Anterior cingulate cortex (tissue), 58 donors: Measurements from ENCODE around the gene DNAJC24.

Experiments used
- DNase-seq, 58 donors: peaks; one replicate each; lab custom pipeline; 2025; lab: John Stamatoyannopoulos, UW

DNAJC24 gene

DNA sequence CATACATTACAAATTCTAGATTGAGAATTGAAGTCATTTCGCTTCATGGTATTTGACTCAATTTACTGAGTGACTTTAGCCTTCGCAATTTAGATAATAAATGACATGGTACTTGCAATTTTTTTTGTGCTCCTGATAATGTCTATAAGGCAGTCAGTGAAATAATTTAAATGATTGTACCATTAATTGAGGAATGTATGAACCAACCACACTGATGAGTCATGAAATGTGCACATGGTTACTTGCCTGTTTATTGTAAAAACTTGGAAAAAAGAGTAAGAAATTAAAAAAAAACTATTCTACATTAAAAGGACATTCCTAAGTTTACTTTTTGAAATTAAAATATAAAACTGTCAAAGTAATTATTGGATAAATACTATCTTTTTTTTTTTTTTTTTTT is 43.3 kb downstream of the DNAJC24 start:
- DNase-seq = no peak

DNA sequence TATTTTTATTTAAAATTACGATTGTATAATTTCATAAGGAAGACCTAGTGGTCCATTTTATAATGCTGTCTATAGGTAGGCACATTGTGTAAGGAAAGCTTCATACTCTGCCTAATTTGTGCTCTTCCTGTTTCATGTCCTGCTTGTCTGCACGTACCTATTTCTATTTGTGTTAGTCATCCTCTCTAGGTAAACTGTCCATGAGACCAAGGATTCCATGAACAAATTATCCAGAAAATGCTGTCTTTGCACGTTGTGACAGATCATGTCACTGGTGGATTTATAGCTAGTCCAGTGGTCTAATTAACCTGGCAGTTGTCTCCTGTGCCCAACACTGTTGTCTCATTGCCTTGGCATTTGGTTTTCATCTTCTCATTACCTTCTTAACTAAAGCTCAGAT is 44.7 kb downstream of the DNAJC24 start:
- no peak for DNase-seq

DNA sequence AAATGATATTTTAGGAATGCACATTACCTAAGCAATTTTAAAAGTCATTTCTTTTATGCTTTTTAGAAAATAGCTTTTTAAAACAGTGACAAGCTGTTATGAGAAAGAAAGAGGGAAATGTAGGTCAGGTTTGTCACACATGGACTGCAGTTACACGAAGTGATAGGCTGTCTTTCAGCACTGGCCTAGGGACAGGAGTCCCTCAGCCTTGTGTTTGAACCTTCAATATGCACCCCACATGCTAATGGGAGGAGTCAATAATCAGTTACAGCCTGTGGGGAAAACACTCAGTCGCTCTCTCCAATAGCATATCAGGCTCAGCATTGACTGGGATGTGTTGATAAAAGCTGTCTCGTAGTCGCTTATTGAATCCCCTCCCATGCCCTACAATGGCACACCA is 45.8 kb downstream of the DNAJC24 start:
- no peak for DNase-seq

DNA sequence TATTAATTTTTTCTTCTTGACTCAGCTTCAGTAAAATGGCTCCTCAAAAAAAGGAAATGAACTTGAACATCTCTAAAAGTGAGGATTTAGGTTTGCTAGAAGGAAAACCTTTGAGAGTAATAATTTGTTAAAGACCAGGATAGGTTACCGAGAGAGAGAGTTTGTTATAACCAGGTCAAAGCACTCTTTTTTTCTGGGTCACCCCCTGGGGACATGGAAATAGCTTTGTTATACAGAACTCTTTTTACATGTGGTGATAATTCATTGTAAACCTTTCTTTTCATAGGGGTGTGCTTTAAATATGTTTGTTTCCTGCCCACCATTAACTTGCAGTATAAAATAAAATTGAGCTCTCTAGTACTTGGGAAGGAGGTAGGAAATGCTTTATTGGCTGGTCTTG is 47.7 kb downstream of the DNAJC24 start:
- no peak for DNase-seq

GRCh38 chr11:31417816-31418215 is 48.2 kb downstream of the DNAJC24 start:
- DNase-seq = no peak

DNA sequence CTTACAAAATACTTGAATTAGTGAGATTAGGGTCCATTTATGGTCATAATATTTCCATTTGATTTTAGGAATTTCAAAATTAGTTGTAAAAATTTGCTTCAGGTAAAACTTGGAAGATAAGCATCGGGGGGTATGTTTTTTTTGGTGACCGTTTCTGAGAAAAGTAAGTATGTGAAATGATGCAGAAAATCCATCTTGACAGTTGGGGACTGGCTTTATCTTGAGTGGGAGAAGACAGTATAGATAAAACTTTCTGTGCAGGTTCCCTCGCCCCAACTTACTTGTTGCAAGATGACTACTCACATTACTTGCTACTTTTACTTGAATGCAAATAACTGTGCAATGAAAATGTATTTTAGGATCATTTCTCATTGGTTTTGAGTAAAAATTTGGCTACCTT is 49.5 kb downstream of the DNAJC24 start:
- no peak for DNase-seq

DNA sequence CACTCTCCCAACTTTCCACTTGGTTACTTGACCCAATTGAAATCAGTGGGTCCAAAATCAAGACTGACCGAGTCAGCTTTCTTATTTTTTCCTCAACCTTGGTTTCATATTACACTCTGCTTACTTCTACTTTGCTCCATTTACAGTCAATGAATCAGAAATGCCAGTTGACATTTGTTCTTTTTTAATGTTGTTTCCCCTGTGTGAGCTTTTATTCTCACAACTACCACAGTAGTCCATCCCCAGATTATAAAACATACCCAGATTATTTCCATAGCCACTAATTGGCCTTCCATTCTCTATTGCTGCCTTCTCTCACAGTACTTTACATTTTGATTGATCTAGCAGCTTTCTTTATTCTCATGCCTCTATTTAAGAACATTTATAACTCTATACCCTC is 50.0 kb downstream of the DNAJC24 start:
- DNase-seq = no peak

GRCh38 chr11:31421820-31422219 is 52.2 kb downstream of the DNAJC24 start:
- DNase-seq = peak in 1 of 58 donors; percentile 10

DNA sequence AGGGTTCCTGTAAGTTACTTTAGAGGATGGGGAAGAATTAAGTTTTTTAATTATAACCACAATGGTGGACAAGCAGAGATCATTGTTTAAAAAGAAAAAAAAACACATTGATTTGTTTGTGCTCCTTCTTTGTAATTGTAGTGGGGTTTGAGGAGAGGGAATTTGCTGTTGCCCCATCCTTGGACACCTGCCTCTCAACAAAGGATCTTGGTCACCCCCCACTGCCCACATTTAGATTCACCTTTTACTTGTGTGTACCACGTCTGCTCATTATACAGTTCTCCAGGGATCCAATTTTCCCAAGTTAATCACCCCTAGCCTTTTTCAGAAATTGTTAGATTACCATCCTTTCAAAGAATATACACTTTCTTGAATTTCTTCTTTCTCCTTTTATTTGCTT is 53.0 kb downstream of the DNAJC24 start:
- no peak for DNase-seq

DNA sequence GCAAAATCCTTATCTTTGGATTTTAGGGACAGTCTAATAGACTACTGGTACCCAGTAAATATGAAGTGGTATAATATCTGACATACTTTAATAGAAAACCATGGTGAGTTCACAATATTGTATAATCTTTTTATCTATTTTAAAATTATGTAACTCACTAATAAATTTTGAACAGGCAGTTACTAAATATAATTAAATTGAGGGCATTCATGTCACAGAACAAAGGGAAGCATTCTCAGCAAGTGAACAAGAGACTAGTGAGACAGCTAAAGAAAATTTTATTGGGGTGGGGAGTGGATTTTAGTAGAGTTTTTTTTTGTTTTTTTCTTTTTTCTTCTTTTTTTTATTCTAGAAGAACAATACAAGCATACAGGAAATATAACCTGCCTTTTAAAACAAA is 55.0 kb downstream of the DNAJC24 start:
- DNase-seq = no peak

- no peak for DNase-seq
These were observed 64.2 kb downstream of the DNAJC24 start for GRCh38 chr11:31433851-31434250.

DNA sequence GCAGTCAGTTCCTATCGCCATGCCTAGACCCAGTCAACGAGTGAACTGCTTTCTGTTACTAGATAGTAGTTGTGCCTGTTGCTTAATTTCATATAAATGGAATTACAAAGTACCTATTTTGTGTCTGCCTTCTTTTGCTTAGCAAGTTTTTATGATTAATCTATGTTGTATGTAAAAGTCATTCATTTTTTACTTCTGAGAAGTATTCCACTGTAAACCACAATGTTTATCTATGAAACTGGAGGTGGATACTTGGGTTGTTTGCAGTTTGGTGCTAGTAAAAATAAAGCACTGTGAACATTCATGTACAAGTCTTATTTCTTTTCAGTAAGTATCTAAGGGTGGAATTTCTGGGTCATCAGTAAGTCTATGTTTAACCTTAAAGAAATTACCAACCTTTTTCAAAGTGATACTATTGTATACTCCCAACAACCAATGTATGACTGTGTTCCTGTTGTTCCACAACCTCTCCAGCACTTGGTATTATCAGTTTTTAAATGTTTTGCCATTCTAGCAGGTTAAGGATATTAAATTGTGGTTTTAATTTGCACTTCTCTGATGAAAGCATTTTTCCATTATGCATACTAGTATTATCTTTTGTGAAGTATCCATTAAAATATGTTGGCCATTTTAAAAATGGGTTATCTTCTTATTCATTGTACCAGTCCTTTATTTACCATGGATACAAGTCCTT is 68.2 kb downstream of the DNAJC24 start:
- DNase-seq = no peak

DNA sequence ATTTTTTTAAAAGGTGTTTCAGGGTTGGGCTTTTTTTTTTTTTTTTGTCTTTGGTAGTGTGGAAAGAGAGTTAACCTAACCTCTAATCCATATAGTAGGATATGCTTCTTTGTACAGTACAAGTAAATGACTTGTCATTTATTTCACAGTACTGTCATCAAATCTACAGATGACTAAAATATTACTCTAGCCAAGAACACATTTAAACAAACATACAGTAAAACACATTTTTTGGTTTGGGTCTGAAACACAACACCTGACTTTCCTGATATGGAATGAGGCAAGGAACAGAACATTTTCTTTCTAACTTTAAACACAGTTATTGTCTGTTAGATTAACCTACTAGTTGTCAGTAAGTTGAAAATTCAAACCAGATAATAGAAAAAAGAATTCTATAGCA is 71.6 kb downstream of the DNAJC24 start:
- DNase-seq = no peak

DNA sequence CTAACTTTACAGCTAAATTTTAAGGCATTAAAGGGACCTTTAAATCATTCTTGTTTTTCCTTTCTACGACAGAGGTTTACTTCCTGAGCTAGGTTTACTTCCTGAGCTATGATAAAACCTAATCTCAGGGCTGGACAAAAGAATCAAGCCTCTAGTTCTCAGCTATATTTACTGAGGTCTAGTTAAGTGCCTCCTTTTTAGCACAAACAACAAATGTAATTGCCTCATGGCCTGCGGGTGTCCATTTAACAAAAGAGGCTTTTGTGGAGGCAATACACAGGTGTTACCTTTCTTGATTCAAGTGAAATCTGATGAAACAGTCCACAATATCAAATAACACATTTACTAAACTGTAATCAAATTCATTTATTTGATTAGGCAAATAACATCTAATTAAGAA is 72.4 kb downstream of the DNAJC24 start:
- DNase-seq = no peak

DNA sequence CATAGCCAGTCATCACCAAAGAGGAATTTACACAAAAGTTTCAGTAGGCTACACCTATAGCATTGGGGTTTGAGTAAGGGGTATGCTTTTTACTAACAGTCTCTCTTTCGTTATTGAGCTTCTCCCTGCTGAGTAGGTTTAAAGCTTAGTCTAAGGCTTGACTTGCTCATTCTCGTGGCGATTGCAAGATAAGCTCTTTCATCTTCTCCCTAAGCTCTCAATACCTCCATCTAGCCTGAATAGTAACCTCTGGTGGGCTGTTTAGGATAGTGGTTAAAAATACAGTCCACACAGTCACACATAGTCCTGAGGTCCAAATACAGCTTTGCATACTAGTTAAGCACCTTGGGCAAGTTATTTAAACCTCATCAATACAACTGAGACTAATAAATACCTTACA is 74.1 kb downstream of the DNAJC24 start:
- DNase-seq = no peak

- DNase-seq = no peak
These were observed 76.0 kb downstream of the DNAJC24 start for GRCh38 chr11:31445621-31446020.

- no peak for DNase-seq
These were observed 79.4 kb downstream of the DNAJC24 start for GRCh38 chr11:31449040-31449439.

GRCh38 chr11:31450841-31451240 is 81.2 kb downstream of the DNAJC24 start:
- no peak for DNase-seq

DNA sequence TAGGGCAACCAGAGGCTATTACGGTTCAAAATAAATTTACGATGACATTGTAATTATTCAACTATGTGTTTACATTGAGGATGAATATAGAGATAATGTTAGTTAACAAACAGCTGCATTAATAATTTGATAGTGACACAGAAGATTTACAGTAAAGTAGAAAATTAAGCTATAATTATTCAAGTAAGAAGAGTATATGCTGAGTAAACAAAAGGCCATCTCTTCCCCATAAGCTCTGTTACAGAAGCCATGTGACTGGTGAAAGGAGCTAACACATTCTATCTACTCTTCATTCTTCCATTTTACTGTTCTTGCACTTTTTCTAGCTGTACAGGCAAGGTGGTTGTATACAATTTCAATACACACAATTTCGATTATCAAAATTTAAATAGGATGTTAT is 85.5 kb downstream of the DNAJC24 start:
- no peak for DNase-seq

DNA sequence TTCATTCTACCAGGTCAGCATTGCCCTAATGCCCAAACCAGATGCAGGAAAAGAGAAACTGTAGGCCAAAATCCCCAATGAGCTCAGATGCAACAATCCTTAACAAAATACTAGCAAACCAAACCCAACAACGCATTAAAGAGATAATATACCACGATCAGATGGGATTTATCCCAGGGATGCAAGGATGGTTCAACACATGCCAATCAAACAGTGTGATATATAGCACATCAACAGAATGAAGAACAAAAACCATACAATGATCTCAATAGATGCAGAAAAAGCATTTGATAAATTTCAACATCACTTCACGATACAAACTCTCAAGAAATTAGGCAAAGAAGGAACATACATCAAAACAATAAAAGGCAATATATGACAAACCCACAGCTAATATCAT is 94.8 kb downstream of the DNAJC24 start:
- no peak for DNase-seq

- no peak for DNase-seq
These were observed 104.4 kb downstream of the DNAJC24 start for GRCh38 chr11:31474083-31474482.

DNA sequence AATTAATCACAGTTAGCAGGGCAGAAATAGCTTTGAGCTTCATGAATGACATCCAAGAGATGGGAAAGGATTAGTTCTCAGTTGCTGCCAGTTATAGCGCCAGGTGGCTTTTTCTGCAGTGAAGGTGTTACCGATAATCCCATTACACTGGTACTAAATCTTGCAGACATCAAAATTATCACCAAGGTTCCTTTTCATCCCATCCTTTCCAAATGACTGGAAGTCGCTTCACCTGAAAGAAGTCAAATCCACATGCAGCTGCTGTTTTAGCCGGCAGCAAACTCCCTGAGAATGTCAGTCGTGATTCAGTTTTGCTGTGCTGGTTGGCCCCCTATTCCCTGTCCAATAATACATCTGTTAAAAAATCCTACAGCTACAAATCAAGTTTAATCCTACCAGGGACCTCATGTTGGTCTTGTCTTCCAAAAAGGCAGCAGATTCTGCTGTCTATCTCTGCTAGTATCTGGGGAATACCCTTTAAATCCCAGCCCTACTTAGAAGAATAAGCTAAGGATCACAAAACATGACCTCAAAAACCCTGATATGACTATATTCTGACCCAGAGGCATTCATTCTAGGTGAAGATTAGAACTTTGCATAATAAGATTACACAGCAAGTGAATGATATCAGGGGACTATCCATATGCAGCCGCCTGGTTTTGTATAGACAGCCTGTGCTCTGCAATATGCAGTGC is 108.0 kb downstream of the DNAJC24 start:
- no peak for DNase-seq

GRCh38 chr11:31478223-31478590 is 108.5 kb downstream of the DNAJC24 start:
- no peak for DNase-seq
